Measurements from ENCODE around the gene KARS1.

Gene KARS1

GRCh38 chr16:75578725-75579124 is 68.7 kb downstream of the KARS1 start:
- no peak for DNase-seq

GRCh38 chr16:75578212-75578611 is 69.3 kb downstream of the KARS1 start:
- no peak for DNase-seq
